Measurements from ENCODE around the gene TSEN2. TPM values are rescaled to one million over a fixed set of nuclear protein-coding genes. Genes with fewer than 3 reads are reported as not detected.

The TSEN2 gene
- total and polyA plus RNA-seq, 10 of the 15 experiments (the other 5 are each of a cell fraction or from before 2014, with no cell fraction given) = 17.7 to 32.3 (median 24.3) TPM

- no peak for TF ChIP-seq NBN (IDR thresholded peaks at IDR 0.05)
- TF ChIP-seq, protein P1, sequence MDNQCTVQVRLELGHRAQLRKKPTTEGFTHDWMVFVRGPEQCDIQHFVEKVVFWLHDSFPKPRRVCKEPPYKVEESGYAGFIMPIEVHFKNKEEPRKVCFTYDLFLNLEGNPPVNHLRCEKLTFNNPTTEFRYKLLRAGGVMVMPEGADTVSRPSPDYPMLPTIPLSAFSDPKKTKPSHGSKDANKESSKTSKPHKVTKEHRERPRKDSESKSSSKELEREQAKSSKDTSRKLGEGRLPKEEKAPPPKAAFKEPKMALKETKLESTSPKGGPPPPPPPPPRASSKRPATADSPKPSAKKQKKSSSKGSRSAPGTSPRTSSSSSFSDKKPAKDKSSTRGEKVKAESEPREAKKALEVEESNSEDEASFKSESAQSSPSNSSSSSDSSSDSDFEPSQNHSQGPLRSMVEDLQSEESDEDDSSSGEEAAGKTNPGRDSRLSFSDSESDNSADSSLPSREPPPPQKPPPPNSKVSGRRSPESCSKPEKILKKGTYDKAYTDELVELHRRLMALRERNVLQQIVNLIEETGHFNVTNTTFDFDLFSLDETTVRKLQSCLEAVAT (IDR thresholded peaks at IDR 0.05) = peak; percentile 83
- TF ChIP-seq SP1 (IDR thresholded peaks at IDR 0.05; ENCODE audit: low read depth, low read length) = no peak
- no peak for TF ChIP-seq CHD1 (IDR thresholded peaks at IDR 0.05; ENCODE audit: low read depth, low read length)
- no peak for TF ChIP-seq NR2C1 (IDR thresholded peaks at IDR 0.05)
- TF ChIP-seq WRNIP1 (IDR thresholded peaks at IDR 0.05; ENCODE audit: borderline replicate concordance, low read depth, low read length) = 0 out of 2 replicates have a peak, but pooled peaks have one; percentile 48
- TF ChIP-seq KAT2A (conservative IDR thresholded peaks at IDR 0.05; ENCODE audit: control insufficient read depth, low read depth, low read length) = no peak
- in situ Hi-C loops (cut with MboI) (no loop called here), intact Hi-C loops (cut with micrococcal nuclease; ENCODE audit: unreplicated experiment) (loop anchor here (5.0 kb wide), 2 partner anchors 284 to 421 kb away; partner anchors contain the start of gene RPL32)
- DNase-seq (ENCODE audit: low read depth, low spot score) (no peak), ATAC-seq (no peak), FAIRE-seq (no peak)
- Histone ChIP-seq H3K9me3 (replicated peaks; ENCODE audit: control insufficient read depth, insufficient read depth, low read length) (no peaks in the 10 kb centered on the region), H3K79me2 (ENCODE audit: control insufficient read depth, insufficient read depth, low read length) (peaks cover 66% of the 10 kb centered on the region), H3K27ac (ENCODE audit: control insufficient read depth, insufficient read depth) (peak overlapping the region; percentile 20; the same call in 1 of the 2 replicates), H3K9ac (ENCODE audit: control insufficient read depth, insufficient read depth, low read length) (0 out of 2 replicates have a peak overlapping the region, but pooled peaks have one; percentile 87), H3K27me3 (replicated peaks in 1 of 2; ENCODE audit: control insufficient read depth in 2 of 2, insufficient read depth in 2 of 2, low read length in 1 of 2) (no peaks in the 10 kb centered on the region), H3K4me2 (ENCODE audit: control insufficient read depth, insufficient read depth) (peak overlapping the region; percentile 93), H3K36me3 (ENCODE audit: control insufficient read depth in 2 of 2, insufficient read depth in 2 of 2, low read length in 1 of 2) (no peaks in the 10 kb centered on the region), H4K20me1 (ENCODE audit: control insufficient read depth, insufficient read depth) (peaks cover 4% of the 10 kb centered on the region; the same call in 1 of the 2 replicates), H2AFZ (ENCODE audit: control insufficient read depth, low read depth, low read length) (no peak overlapping the region), H3K4me3 (peak overlapping the region; percentile 95), H3K4me1 (ENCODE audit: control insufficient read depth, insufficient read depth, low read length) (peaks cover 25% of the 10 kb centered on the region)
- 83% methylated on average over 4 of the region's 4 CpGs for WGBS (ENCODE audit: insufficient coverage, insufficient replicate concordance, low lambda C conversion rate, missing lambda C conversion rate)
- BruUV-seq (replicated peaks) = no TSS peak
- ChIA-PET SMC1A (ENCODE audit: uncharacterized antibody, unreplicated experiment) (interaction anchor here (1.0 to 5.6 kb wide), 5 partner anchors 16 to 103 kb away, joined by 3 to 38 read pairs (median 3); partner anchors contain the start of gene RAF1), POLR2A (interaction anchor here (1.1 to 5.0 kb wide), 5 partner anchors 74 to 105 kb away, joined by 3 to 38 read pairs (median 4); partner anchors contain the start of genes RAF1 and TSEN2), RAD21 (ENCODE audit: unreplicated experiment) (interaction anchor here (0.8 to 1.5 kb wide), 4 partner anchors 73 to 163 kb away, joined by 3 to 4 read pairs (median 3); partner anchors contain the start of gene RAF1), CTCF (interaction anchor here (0.7 to 2.1 kb wide), 6 partner anchors 24 to 424 kb away, joined by 3 to 7 read pairs (median 4); partner anchors contain the start of gene TSEN2)
These were observed 74.4 kb downstream of the TSEN2 start for GRCh38 chr3:12558706-12559105.
